SK-N-SH treated with all-trans-retinoic acid at 6 μM for 48 hours (cell line): ENCODE results near the gene PHACTR3.

Source experiments
- CREB5 ChIP-seq: fragments of 250-450 bp; sonication (Bioruptor Pico); IDR thresholded peaks from 2 replicates; pipeline ENCODE4 v1.5.1; 2020; ENCODE audit warnings: low read depth, mild to moderate bottlenecking, moderate library complexity
- CSRNP3 ChIP-seq: fragments of 250-450 bp; sonication (Bioruptor Pico); IDR thresholded peaks from 2 replicates; pipeline ENCODE4 v1.5.1; 2021; ENCODE audit warnings: mild to moderate bottlenecking, moderate library complexity
- ISL1 ChIP-seq: fragments of 250-450 bp; sonication (Bioruptor Pico); IDR thresholded peaks from 2 replicates; pipeline ENCODE4 v2.1.2; 2022; ENCODE audit warnings: mild to moderate bottlenecking, moderate library complexity
- OSR1 ChIP-seq: fragments of 250-450 bp; sonication (Bioruptor Pico); IDR thresholded peaks from 2 replicates; pipeline ENCODE4 v1.8.0; 2022; ENCODE audit warnings: moderate library complexity, mild to moderate bottlenecking, inconsistent platforms
- POU6F1 ChIP-seq: fragments of 250-450 bp; sonication (Bioruptor Pico); IDR thresholded peaks from 2 replicates; pipeline ENCODE4 v1.8.0; 2021; ENCODE audit warnings: low read depth, mild to moderate bottlenecking, moderate library complexity, borderline replicate concordance
- RARB ChIP-seq: fragments of 250-450 bp; sonication (Bioruptor Pico); IDR thresholded peaks from 2 replicates; pipeline ENCODE4 v1.8.0; 2021; ENCODE audit warnings: mild to moderate bottlenecking, moderate library complexity
- TOX ChIP-seq: fragments of 250-450 bp; sonication (Bioruptor Pico); IDR thresholded peaks from 2 replicates; pipeline ENCODE4 v1.8.0; 2021; ENCODE audit warnings: mild to moderate bottlenecking, moderate library complexity, borderline replicate concordance
- TSHZ2 ChIP-seq: fragments of 250-450 bp; sonication (Bioruptor Pico); IDR thresholded peaks from 2 replicates; pipeline ENCODE4 v1.5.0; 2020; ENCODE audit warnings: mild to moderate bottlenecking, moderate library complexity
- ZC3H10 ChIP-seq: fragments of 250-450 bp; sonication (Bioruptor Pico); IDR thresholded peaks from 2 replicates; pipeline ENCODE4 v1.5.1; 2021; ENCODE audit warnings: mild to moderate bottlenecking, moderate library complexity
- ZFP3 ChIP-seq: fragments of 250-450 bp; sonication (Bioruptor Pico); IDR thresholded peaks from 2 replicates; pipeline ENCODE4 v1.5.0; 2020; ENCODE audit warnings: mild to moderate bottlenecking, moderate library complexity
- ZFP30 ChIP-seq: fragments of 450-650 bp; formaldehyde crosslinking; IDR thresholded peaks from 2 replicates; pipeline ENCODE4 v1.5.0; 2022; ENCODE audit warnings: mild to moderate bottlenecking, moderate library complexity
- ZNF8 ChIP-seq: fragments of 450-650 bp; formaldehyde crosslinking; IDR thresholded peaks from 2 replicates; pipeline ENCODE4 v1.5.0; 2020; ENCODE audit warnings: mild to moderate bottlenecking, moderate library complexity
- TF ChIP-seq, protein P1 (sequence below): fragments of 250-450 bp; sonication (Bioruptor Pico); IDR thresholded peaks from 2 replicates; pipeline ENCODE4 v1.8.0; 2020; ENCODE audit warnings: mild to moderate bottlenecking, moderate library complexity, borderline replicate concordance

GRCh38 chr20:59864726-59865125 is 260.4 kb downstream of the PHACTR3 start:
- TF ChIP-seq ZC3H10 (CRISPR knock-in tag) (no peak), CSRNP3 (no peak), RARB (CRISPR knock-in tag) (no peak), ZFP3 (CRISPR knock-in tag) (no peak), CREB5 (CRISPR knock-in tag) (no peak), ZFP30 (no peak), TSHZ2 (CRISPR knock-in tag) (no peak), TOX (CRISPR knock-in tag) (no peak), POU6F1 (CRISPR knock-in tag) (no peak), ZNF8 (CRISPR knock-in tag) (no peak), ISL1 (CRISPR knock-in tag) (no peak), OSR1 (CRISPR knock-in tag) (no peak)
- TF ChIP-seq, protein P1, sequence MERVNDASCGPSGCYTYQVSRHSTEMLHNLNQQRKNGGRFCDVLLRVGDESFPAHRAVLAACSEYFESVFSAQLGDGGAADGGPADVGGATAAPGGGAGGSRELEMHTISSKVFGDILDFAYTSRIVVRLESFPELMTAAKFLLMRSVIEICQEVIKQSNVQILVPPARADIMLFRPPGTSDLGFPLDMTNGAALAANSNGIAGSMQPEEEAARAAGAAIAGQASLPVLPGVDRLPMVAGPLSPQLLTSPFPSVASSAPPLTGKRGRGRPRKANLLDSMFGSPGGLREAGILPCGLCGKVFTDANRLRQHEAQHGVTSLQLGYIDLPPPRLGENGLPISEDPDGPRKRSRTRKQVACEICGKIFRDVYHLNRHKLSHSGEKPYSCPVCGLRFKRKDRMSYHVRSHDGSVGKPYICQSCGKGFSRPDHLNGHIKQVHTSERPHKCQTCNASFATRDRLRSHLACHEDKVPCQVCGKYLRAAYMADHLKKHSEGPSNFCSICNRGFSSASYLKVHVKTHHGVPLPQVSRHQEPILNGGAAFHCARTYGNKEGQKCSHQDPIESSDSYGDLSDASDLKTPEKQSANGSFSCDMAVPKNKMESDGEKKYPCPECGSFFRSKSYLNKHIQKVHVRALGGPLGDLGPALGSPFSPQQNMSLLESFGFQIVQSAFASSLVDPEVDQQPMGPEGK (CRISPR knock-in tag): no peak
